ENCODE results near the gene GFM1. TPM values are rescaled to one million over a fixed set of nuclear protein-coding genes. Genes with fewer than 3 reads are reported as not detected.
A peak's percentile ranks its signal among the peaks of the same experiment; 100 is the strongest.

GFM1 gene
- total RNA-seq, 4 donors from 2014 or later, result 52.6 to 84.4 (median 76.2) TPM

- ATAC-seq (peak; percentile 35 to 57), DNase-seq (peak in 1 of 2 donors; percentile 31)
- H3K9me3 ChIP-seq, result no peaks in the 10 kb centered on the region
- in situ Hi-C loops (cut with MboI; ENCODE audit: low sequenced_read_pairs in 4 of 4) (no loop called here), intact Hi-C loops (cut with DNase I; ENCODE audit: low total_unique reads) (no loop called here)
- peak within 1 kb of the TSS in 3 of 4 donors; percentile 15 to 64 (median 57) for H3K27ac ChIP-seq
- TF ChIP-seq CTCF (IDR thresholded peaks at IDR 0.05 in 4 of 5, conservative IDR thresholded peaks at IDR 0.05 in 1 of 5) (no peak), POLR2A (IDR thresholded peaks at IDR 0.05) (no peak)
- peaks cover 0 to 7% of the 10 kb centered on the region in 2 donors for H3K36me3 ChIP-seq
- peak within 1 kb of the TSS; percentile 60 to 73 (median 68) for H3K4me3 ChIP-seq
- H3K27me3 ChIP-seq, result no peaks in the 10 kb centered on the region
- H3K4me1 ChIP-seq, result peaks cover 10% of the 10 kb centered on the region in 2 donors
Observed at GRCh38 chr3:158731938-158732855, 87.9 kb downstream of the GFM1 start, which contains the start of gene RARRES1. Gene RARRES1 (minus strand): TSS chr3:158732457. CDS start chr3:158732415, 42 bp downstream.

GRCh38 chr3:158732856-158733200 is 88.5 kb downstream of the GFM1 start:
- peaks cover 10% of the 10 kb centered on the region in 2 donors for H3K4me1 ChIP-seq
- peak overlapping the region; percentile 60 to 73 (median 68) for H3K4me3 ChIP-seq
- H3K27me3 ChIP-seq, result no peaks in the 10 kb centered on the region
- no peak for DNase-seq
- peaks cover 0 to 7% of the 10 kb centered on the region in 2 donors for H3K36me3 ChIP-seq
- H3K27ac ChIP-seq, result peak overlapping the region in 2 of 4 donors; percentile 15 to 64
- no peaks in the 10 kb centered on the region for H3K9me3 ChIP-seq
- in situ Hi-C loops (cut with MboI; ENCODE audit: low sequenced_read_pairs in 4 of 4) (no loop called here), intact Hi-C loops (cut with DNase I; ENCODE audit: low total_unique reads) (no loop called here)
- TF ChIP-seq POLR2A (IDR thresholded peaks at IDR 0.05) (no peak), CTCF (IDR thresholded peaks at IDR 0.05 in 4 of 5, conservative IDR thresholded peaks at IDR 0.05 in 1 of 5) (no peak)
- no peak for ATAC-seq

GRCh38 chr3:158733656-158734055 is 89.3 kb downstream of the GFM1 start:
- DNase-seq (no peak), ATAC-seq (no peak)
- in situ Hi-C loops (cut with MboI; ENCODE audit: low sequenced_read_pairs in 4 of 4), result no loop called here
- Histone ChIP-seq H3K27ac (no peak overlapping the region), H3K36me3 (peaks cover 0 to 7% of the 10 kb centered on the region in 2 donors), H3K4me1 (peaks cover 5 to 10% of the 10 kb centered on the region in 2 donors), H3K9me3 (no peaks in the 10 kb centered on the region), H3K4me3 (no peak overlapping the region), H3K27me3 (no peaks in the 10 kb centered on the region)
- no peak for TF ChIP-seq POLR2A (IDR thresholded peaks at IDR 0.05)
- TF ChIP-seq CTCF (IDR thresholded peaks at IDR 0.05 in 4 of 5, conservative IDR thresholded peaks at IDR 0.05 in 1 of 5), result no peak
- intact Hi-C loops (cut with DNase I; ENCODE audit: low total_unique reads), result no loop called here

- no peak for TF ChIP-seq POLR2A (IDR thresholded peaks at IDR 0.05)
- TF ChIP-seq CTCF (IDR thresholded peaks at IDR 0.05 in 4 of 5, conservative IDR thresholded peaks at IDR 0.05 in 1 of 5), result no peak
- Histone ChIP-seq H3K27ac (no peak overlapping the region), H3K9me3 (no peaks in the 10 kb centered on the region), H3K4me1 (peaks cover 5 to 10% of the 10 kb centered on the region in 2 donors), H3K4me3 (no peak overlapping the region), H3K27me3 (no peaks in the 10 kb centered on the region), H3K36me3 (peaks cover 0 to 7% of the 10 kb centered on the region in 2 donors)
- intact Hi-C loops (cut with DNase I; ENCODE audit: low total_unique reads) (no loop called here), in situ Hi-C loops (cut with MboI; ENCODE audit: low sequenced_read_pairs in 4 of 4) (no loop called here)
- no peak for DNase-seq
- no peak for ATAC-seq
Observed at GRCh38 chr3:158735296-158736033, 91.1 kb downstream of the GFM1 start.

Measured in gastrocnemius medialis (tissue), 4 donors.